HCT116 (cell line): Measurements from ENCODE around the gene PJA1. TPM values are rescaled to one million over a fixed set of nuclear protein-coding genes. Genes with fewer than 3 reads are reported as not detected.

Source experiments
- ATAC-seq: fragments of 200-7000 bp; cut with Tn5 transposase; 2 replicates; pipeline ENCODE4 v1.9.1; 2020; ENCODE audit warnings: mild to moderate bottlenecking, moderate library complexity
- BruUV-seq: library from RNA; stranded (reverse); fragments of 400-500 nt; replicated peaks from 2 replicates; lab custom pipeline; 2021; lab: Mats Ljungman, UMichigan
- CTCF ChIA-PET: fragments of 300-600 bp; sonication (Branson Sonifier 250); formaldehyde crosslinking; loops from one replicate; lab custom pipeline; 2021; ENCODE audit warnings: antibody characterized with exemption; lab: Charles Lee
- POLR2A ChIA-PET: fragments of 300-600, 350-600 bp; sonication (Branson Sonifier 250); formaldehyde crosslinking; loops from one replicate; lab custom pipeline; 2021; ENCODE audit warnings: antibody characterized with exemption; lab: Charles Lee
- RAD21 ChIA-PET, 2 experiments: fragments of 300-600 bp; sonication (Branson Sonifier 250); formaldehyde crosslinking; loops; one replicate each; lab custom pipeline; 2023; ENCODE audit warnings: low total read pairs in 2 of 2; ENCODE audit not compliant: uncharacterized antibody in 2 of 2, unreplicated experiment in 2 of 2, low non-redundant PET in 1 of 2; lab: Charles Lee
- DNase-seq: peaks from one replicate; pipeline ENCODE4 v3.0.0-alpha.2; 2010; ENCODE audit warnings: low read depth, low spot score
- H2AFZ ChIP-seq: fragments of 200-600 bp; shearing (Covaris generic), sonication (generic); 2 replicates; pipeline ENCODE4 v1.6.1; 2017; ENCODE audit warnings: low read depth, mixed run types, mixed read lengths, antibody characterized with exemption, low read length; ENCODE audit not compliant: poor library complexity, severe bottlenecking
- H3K27ac ChIP-seq: 2 replicates; pipeline ENCODE4 v1.5.1; 2012; ENCODE audit warnings: low read depth, low read length
- H3K27me3 ChIP-seq: fragments of 200-600 bp; sonication (generic); 2 replicates; pipeline ENCODE4 v1.6.1; 2016; ENCODE audit warnings: mixed run types, low read length, mixed read lengths; ENCODE audit not compliant: insufficient read depth
- H3K36me3 ChIP-seq, 2 experiments: fragments of 200-500 bp in 1 of 2; fragments of 200-600 bp in 1 of 2; sonication (Bioruptor generic) in 1 of 2; sonication (generic) in 1 of 2; 2 replicates each; pipeline versions ENCODE4 v1.5.1 to v1.6.1; 2014 to 2016; ENCODE audit warnings: low read length in 2 of 2, inconsistent platforms in 1 of 2, mixed read lengths in 1 of 2, mixed run types in 1 of 2; ENCODE audit not compliant: insufficient read depth in 2 of 2, control insufficient read depth in 1 of 2
- H3K4me1 ChIP-seq, 2 experiments: fragments of 200-600 bp in 1 of 2; sonication (generic) in 1 of 2; 2 replicates each; pipeline versions ENCODE4 v1.5.1 to v1.6.1; 2012 to 2017; ENCODE audit warnings: low read length in 2 of 2, inconsistent platforms in 1 of 2, mild to moderate bottlenecking in 1 of 2, mixed read lengths in 1 of 2, mixed run types in 1 of 2, moderate library complexity in 1 of 2; ENCODE audit not compliant: insufficient read depth in 2 of 2, control insufficient read depth in 1 of 2
- H3K4me2 ChIP-seq: fragments of 200-600 bp; sonication (generic); 2 replicates; pipeline ENCODE4 v1.6.1; 2017; ENCODE audit warnings: mixed run types, low read length, mixed read lengths
- H3K4me3 ChIP-seq, 2 experiments: fragments of 200-600 bp in 1 of 2; sonication (generic) in 1 of 2; replicated peaks in 1 of 2; 2 replicates each; pipeline ENCODE4 v1.5.1; 2011 to 2016; ENCODE audit warnings: low read length in 2 of 2, control low read depth in 1 of 2, low read depth in 1 of 2, mild to moderate bottlenecking in 1 of 2, mixed read lengths in 1 of 2, mixed run types in 1 of 2
- H3K79me2 ChIP-seq: fragments of 200-600 bp; sonication (generic); 2 replicates; pipeline ENCODE4 v1.6.1; 2017; ENCODE audit warnings: mild to moderate bottlenecking, mixed run types, low read length, moderate library complexity, mixed read lengths; ENCODE audit not compliant: insufficient read depth
- H3K9ac ChIP-seq: fragments of 200-600 bp; sonication (generic); 2 replicates; pipeline ENCODE4 v1.6.1; 2016; ENCODE audit warnings: low read length, mixed read lengths
- H3K9me2 ChIP-seq: fragments of 200-600 bp; sonication (generic), shearing (Covaris generic); 2 replicates; pipeline ENCODE4 v1.6.1; 2017; ENCODE audit warnings: mixed run types, mild to moderate bottlenecking, moderate library complexity; ENCODE audit not compliant: insufficient read depth
- H3K9me3 ChIP-seq, 2 experiments: fragments of 200-500 bp in 1 of 2; fragments of 200-600 bp in 1 of 2; sonication (Bioruptor generic) in 1 of 2; sonication (generic) in 1 of 2; 2 replicates each; pipeline ENCODE4 v1.6.1; 2014 to 2017; ENCODE audit warnings: low read length in 2 of 2, mixed read lengths in 2 of 2, inconsistent platforms in 1 of 2, low read depth in 1 of 2, mild to moderate bottlenecking in 1 of 2, mixed run types in 1 of 2, moderate library complexity in 1 of 2; ENCODE audit not compliant: control insufficient read depth in 1 of 2, insufficient read depth in 1 of 2
- H4K20me1 ChIP-seq: fragments of 200-600 bp; sonication (generic), shearing (Covaris generic); 2 replicates; pipeline ENCODE4 v1.6.1; 2017; ENCODE audit warnings: mixed run types, mild to moderate bottlenecking, moderate library complexity; ENCODE audit not compliant: insufficient read depth
- EGR1 ChIP-seq: IDR thresholded peaks from 2 replicates; pipeline ENCODE4 v1.6.1; 2012; ENCODE audit warnings: low read depth
- ELF1 ChIP-seq: IDR thresholded peaks from 2 replicates; pipeline ENCODE4 v1.6.1; 2012; ENCODE audit warnings: low read depth, borderline replicate concordance
- EZH2 ChIP-seq: fragments of 200-600 bp; sonication (generic); IDR thresholded peaks from 2 replicates; pipeline ENCODE4 v1.6.1; 2017; ENCODE audit warnings: antibody characterized with exemption, mixed run types
- POLR2A ChIP-seq: IDR thresholded peaks from 2 replicates; pipeline ENCODE4 v1.7.0; 2011; ENCODE audit warnings: borderline replicate concordance; ENCODE audit not compliant: insufficient read depth, insufficient read length; ENCODE audit errors: extremely low read depth
- RAD21 ChIP-seq: IDR thresholded peaks from 2 replicates; pipeline ENCODE4 v1.6.1; 2012; ENCODE audit warnings: low read depth, mild to moderate bottlenecking
- YY1 ChIP-seq: IDR thresholded peaks from 2 replicates; pipeline ENCODE4 v1.6.1; 2011; ENCODE audit warnings: low read length, low read depth, moderate library complexity, mild to moderate bottlenecking; ENCODE audit not compliant: insufficient replicate concordance; ENCODE audit errors: extremely low read depth
- ZNF274 ChIP-seq: fragments of 200-500 bp; sonication (Bioruptor generic); IDR thresholded peaks from 2 replicates; pipeline ENCODE4 v1.6.1; 2014; ENCODE audit warnings: mild to moderate bottlenecking, low read depth, low read length, inconsistent platforms
- intact Hi-C: fragments of 100-400 bp; cut with micrococcal nuclease; formaldehyde crosslinking; loops from 2 replicates; pipeline ENCODE4 v1.10.0; 2022
- total RNA-seq: library from RNA; stranded (reverse); gene quantifications from one replicate; pipeline ENCODE4 v1.2.1, GENCODE V29; 2021; ENCODE audit not compliant: unreplicated experiment
- TF ChIP-seq, protein P1 (sequence below): IDR thresholded peaks from 2 replicates; pipeline ENCODE4 v1.6.1; 2012; ENCODE audit warnings: low read depth
- TF ChIP-seq, protein P2 (sequence below): IDR thresholded peaks from 2 replicates; pipeline ENCODE4 v1.6.1; 2012
- TF ChIP-seq, protein P3 (sequence below): IDR thresholded peaks from 2 replicates; pipeline ENCODE4 v1.6.1; 2012

The PJA1 gene
- total RNA-seq, 1 experiment from 2014 or later, result 15.7 TPM

DNA sequence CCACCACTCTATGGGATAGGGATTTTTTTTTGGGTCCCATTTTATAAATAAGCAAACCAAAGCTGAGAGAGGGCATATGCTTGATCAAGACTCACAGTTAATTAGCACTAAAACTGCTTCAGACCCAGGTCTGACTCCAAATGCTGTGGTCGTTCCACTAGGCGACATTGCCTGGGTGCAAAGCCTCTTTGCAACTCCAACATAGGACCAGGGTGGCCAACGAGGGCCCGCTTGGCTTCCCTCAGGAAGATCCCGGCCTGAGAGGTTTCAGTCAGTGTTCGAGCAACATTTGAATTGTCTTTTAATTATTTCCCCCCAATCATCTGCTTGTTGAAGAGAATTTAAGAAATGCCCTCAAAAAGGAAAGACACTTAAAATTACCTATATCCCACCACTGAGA lies 11.2 kb downstream of the PJA1 start:
- no peaks in the 10 kb centered on the region for H4K20me1 ChIP-seq
- no peak overlapping the region for H3K4me3 ChIP-seq
- H3K4me2 ChIP-seq, result no peak overlapping the region
- H3K9me2 ChIP-seq, result no peaks in the 10 kb centered on the region
- H2AFZ ChIP-seq, result no peak overlapping the region
- no peak for TF ChIP-seq POLR2A
- TF ChIP-seq EGR1, result no peak
- TF ChIP-seq, protein P1, sequence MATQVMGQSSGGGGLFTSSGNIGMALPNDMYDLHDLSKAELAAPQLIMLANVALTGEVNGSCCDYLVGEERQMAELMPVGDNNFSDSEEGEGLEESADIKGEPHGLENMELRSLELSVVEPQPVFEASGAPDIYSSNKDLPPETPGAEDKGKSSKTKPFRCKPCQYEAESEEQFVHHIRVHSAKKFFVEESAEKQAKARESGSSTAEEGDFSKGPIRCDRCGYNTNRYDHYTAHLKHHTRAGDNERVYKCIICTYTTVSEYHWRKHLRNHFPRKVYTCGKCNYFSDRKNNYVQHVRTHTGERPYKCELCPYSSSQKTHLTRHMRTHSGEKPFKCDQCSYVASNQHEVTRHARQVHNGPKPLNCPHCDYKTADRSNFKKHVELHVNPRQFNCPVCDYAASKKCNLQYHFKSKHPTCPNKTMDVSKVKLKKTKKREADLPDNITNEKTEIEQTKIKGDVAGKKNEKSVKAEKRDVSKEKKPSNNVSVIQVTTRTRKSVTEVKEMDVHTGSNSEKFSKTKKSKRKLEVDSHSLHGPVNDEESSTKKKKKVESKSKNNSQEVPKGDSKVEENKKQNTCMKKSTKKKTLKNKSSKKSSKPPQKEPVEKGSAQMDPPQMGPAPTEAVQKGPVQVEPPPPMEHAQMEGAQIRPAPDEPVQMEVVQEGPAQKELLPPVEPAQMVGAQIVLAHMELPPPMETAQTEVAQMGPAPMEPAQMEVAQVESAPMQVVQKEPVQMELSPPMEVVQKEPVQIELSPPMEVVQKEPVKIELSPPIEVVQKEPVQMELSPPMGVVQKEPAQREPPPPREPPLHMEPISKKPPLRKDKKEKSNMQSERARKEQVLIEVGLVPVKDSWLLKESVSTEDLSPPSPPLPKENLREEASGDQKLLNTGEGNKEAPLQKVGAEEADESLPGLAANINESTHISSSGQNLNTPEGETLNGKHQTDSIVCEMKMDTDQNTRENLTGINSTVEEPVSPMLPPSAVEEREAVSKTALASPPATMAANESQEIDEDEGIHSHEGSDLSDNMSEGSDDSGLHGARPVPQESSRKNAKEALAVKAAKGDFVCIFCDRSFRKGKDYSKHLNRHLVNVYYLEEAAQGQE, result no peak
- no peak for TF ChIP-seq RAD21
- TF ChIP-seq ELF1, result no peak
- TF ChIP-seq ZNF274, result no peak
- no peak for TF ChIP-seq YY1
- TF ChIP-seq EZH2, result no peak
- TF ChIP-seq, protein P2, sequence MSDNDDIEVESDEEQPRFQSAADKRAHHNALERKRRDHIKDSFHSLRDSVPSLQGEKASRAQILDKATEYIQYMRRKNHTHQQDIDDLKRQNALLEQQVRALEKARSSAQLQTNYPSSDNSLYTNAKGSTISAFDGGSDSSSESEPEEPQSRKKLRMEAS, result no peak
- TF ChIP-seq, protein P3, sequence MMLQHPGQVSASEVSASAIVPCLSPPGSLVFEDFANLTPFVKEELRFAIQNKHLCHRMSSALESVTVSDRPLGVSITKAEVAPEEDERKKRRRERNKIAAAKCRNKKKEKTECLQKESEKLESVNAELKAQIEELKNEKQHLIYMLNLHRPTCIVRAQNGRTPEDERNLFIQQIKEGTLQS, result no peak
- H3K9me3 ChIP-seq, result no peaks in the 10 kb centered on the region
- DNase-seq (no peak), ATAC-seq (no peak)
- no peak overlapping the region for H3K9ac ChIP-seq
- ChIA-PET RAD21 (no interaction called here), CTCF (no interaction called here), POLR2A (interaction anchor here (0.7 kb wide), 1 partner anchor 123 kb away, joined by 6 read pairs; no protein-coding TSS in a partner anchor)
- H3K36me3 ChIP-seq, result no peaks in the 10 kb centered on the region
- no peaks in the 10 kb centered on the region for H3K27me3 ChIP-seq
- no TSS peak for BruUV-seq
- no peak overlapping the region for H3K27ac ChIP-seq
- H3K4me1 ChIP-seq, result peaks cover 8 to 52% of the 10 kb centered on the region in 2 experiments; a peak in 3 of 4 replicates
- intact Hi-C loops, result no loop called here
- no peaks in the 10 kb centered on the region for H3K79me2 ChIP-seq
